ENCODE data around the gene PLEKHG4B. TPM values are rescaled to one million over a fixed set of nuclear protein-coding genes. Genes with fewer than 3 reads are reported as not detected.

The PLEKHG4B gene
- polyA plus RNA-seq, 1 donor from 2014 or later = 0.78 TPM

GRCh38 chr5:197892-198489 is 106.0 kb downstream of the PLEKHG4B start:
- H3K9me2 ChIP-seq (ENCODE audit: insufficient read depth, low read length) = no peaks in the 10 kb centered on the region
- TF ChIP-seq SMC3 (conservative IDR thresholded peaks at IDR 0.05; ENCODE audit: poor library complexity) = no peak
- TF ChIP-seq EZH2 (IDR thresholded peaks at IDR 0.05; ENCODE audit: borderline replicate concordance, insufficient read depth, low read length, poor library complexity, severe bottlenecking) = no peak
- TF ChIP-seq, protein P1, sequence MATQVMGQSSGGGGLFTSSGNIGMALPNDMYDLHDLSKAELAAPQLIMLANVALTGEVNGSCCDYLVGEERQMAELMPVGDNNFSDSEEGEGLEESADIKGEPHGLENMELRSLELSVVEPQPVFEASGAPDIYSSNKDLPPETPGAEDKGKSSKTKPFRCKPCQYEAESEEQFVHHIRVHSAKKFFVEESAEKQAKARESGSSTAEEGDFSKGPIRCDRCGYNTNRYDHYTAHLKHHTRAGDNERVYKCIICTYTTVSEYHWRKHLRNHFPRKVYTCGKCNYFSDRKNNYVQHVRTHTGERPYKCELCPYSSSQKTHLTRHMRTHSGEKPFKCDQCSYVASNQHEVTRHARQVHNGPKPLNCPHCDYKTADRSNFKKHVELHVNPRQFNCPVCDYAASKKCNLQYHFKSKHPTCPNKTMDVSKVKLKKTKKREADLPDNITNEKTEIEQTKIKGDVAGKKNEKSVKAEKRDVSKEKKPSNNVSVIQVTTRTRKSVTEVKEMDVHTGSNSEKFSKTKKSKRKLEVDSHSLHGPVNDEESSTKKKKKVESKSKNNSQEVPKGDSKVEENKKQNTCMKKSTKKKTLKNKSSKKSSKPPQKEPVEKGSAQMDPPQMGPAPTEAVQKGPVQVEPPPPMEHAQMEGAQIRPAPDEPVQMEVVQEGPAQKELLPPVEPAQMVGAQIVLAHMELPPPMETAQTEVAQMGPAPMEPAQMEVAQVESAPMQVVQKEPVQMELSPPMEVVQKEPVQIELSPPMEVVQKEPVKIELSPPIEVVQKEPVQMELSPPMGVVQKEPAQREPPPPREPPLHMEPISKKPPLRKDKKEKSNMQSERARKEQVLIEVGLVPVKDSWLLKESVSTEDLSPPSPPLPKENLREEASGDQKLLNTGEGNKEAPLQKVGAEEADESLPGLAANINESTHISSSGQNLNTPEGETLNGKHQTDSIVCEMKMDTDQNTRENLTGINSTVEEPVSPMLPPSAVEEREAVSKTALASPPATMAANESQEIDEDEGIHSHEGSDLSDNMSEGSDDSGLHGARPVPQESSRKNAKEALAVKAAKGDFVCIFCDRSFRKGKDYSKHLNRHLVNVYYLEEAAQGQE (IDR thresholded peaks at IDR 0.05; ENCODE audit: borderline replicate concordance) = no peak
- no peak for TF ChIP-seq RAD21 (conservative IDR thresholded peaks at IDR 0.05)
- TF ChIP-seq, protein P2, sequence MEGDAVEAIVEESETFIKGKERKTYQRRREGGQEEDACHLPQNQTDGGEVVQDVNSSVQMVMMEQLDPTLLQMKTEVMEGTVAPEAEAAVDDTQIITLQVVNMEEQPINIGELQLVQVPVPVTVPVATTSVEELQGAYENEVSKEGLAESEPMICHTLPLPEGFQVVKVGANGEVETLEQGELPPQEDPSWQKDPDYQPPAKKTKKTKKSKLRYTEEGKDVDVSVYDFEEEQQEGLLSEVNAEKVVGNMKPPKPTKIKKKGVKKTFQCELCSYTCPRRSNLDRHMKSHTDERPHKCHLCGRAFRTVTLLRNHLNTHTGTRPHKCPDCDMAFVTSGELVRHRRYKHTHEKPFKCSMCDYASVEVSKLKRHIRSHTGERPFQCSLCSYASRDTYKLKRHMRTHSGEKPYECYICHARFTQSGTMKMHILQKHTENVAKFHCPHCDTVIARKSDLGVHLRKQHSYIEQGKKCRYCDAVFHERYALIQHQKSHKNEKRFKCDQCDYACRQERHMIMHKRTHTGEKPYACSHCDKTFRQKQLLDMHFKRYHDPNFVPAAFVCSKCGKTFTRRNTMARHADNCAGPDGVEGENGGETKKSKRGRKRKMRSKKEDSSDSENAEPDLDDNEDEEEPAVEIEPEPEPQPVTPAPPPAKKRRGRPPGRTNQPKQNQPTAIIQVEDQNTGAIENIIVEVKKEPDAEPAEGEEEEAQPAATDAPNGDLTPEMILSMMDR (IDR thresholded peaks at IDR 0.05; ENCODE audit: poor library complexity, severe bottlenecking) = no peak
- no peak for TF ChIP-seq POLR2AphosphoS5 (IDR thresholded peaks at IDR 0.05)
- no peak for TF ChIP-seq MXI1 (conservative IDR thresholded peaks at IDR 0.05; ENCODE audit: poor library complexity, severe bottlenecking)
- TF ChIP-seq TAF1 (IDR thresholded peaks at IDR 0.05; ENCODE audit: low read depth) = no peak
- no peak for TF ChIP-seq EP300 (conservative IDR thresholded peaks at IDR 0.05; ENCODE audit: poor library complexity, severe bottlenecking)
- no peaks in the 10 kb centered on the region for H3K79me2 ChIP-seq (replicated peaks; ENCODE audit: insufficient read depth, low read length)
- H2AFZ ChIP-seq (ENCODE audit: low read depth, low read length) = no peak overlapping the region
- H3K4me2 ChIP-seq (ENCODE audit: low read length) = no peak overlapping the region
- H3F3A ChIP-seq (ENCODE audit: insufficient read depth, low read length, poor library complexity, severe bottlenecking) = no peaks in the 10 kb centered on the region
- no peaks in the 10 kb centered on the region for H3K27me3 ChIP-seq (ENCODE audit: insufficient read depth, low read depth, low read length)
- no peaks in the 10 kb centered on the region for H3K9me3 ChIP-seq (ENCODE audit: low read length)
- H3K9ac ChIP-seq (ENCODE audit: low read length) = no peak overlapping the region
- no peaks in the 10 kb centered on the region for H3K36me3 ChIP-seq (ENCODE audit: insufficient read depth, low read length)
- H4K20me1 ChIP-seq (ENCODE audit: insufficient read depth) = no peaks in the 10 kb centered on the region
- H3K4me3 ChIP-seq (ENCODE audit: low read length) = no peak overlapping the region
- H3K27ac ChIP-seq (ENCODE audit: low read length) = no peak overlapping the region

GRCh38 chr5:198516-199196 is 106.7 kb downstream of the PLEKHG4B start:
- TF ChIP-seq EP300 (conservative IDR thresholded peaks at IDR 0.05; ENCODE audit: poor library complexity, severe bottlenecking) (no peak), POLR2AphosphoS5 (IDR thresholded peaks at IDR 0.05) (no peak), MXI1 (conservative IDR thresholded peaks at IDR 0.05; ENCODE audit: poor library complexity, severe bottlenecking) (no peak), TAF1 (IDR thresholded peaks at IDR 0.05; ENCODE audit: low read depth) (no peak), SMC3 (conservative IDR thresholded peaks at IDR 0.05; ENCODE audit: poor library complexity) (no peak), EZH2 (IDR thresholded peaks at IDR 0.05; ENCODE audit: borderline replicate concordance, insufficient read depth, low read length, poor library complexity, severe bottlenecking) (no peak)
- TF ChIP-seq, protein P1 (IDR thresholded peaks at IDR 0.05; ENCODE audit: borderline replicate concordance) = no peak
- no peaks in the 10 kb centered on the region for H3K36me3 ChIP-seq (ENCODE audit: insufficient read depth, low read length)
- no peaks in the 10 kb centered on the region for H3K9me2 ChIP-seq (ENCODE audit: insufficient read depth, low read length)
- H3K79me2 ChIP-seq (replicated peaks; ENCODE audit: insufficient read depth, low read length) = no peaks in the 10 kb centered on the region
- H3K9me3 ChIP-seq (ENCODE audit: low read length) = no peaks in the 10 kb centered on the region
- no peak overlapping the region for H3K9ac ChIP-seq (ENCODE audit: low read length)
- H2AFZ ChIP-seq (ENCODE audit: low read depth, low read length) = no peak overlapping the region
- H4K20me1 ChIP-seq (ENCODE audit: insufficient read depth) = no peaks in the 10 kb centered on the region
- no peaks in the 10 kb centered on the region for H3K27me3 ChIP-seq (ENCODE audit: insufficient read depth, low read depth, low read length)
- no peak overlapping the region for H3K4me3 ChIP-seq (ENCODE audit: low read length)
- no peak overlapping the region for H3K4me2 ChIP-seq (ENCODE audit: low read length)
- no peak overlapping the region for H3K27ac ChIP-seq (ENCODE audit: low read length)
- H3F3A ChIP-seq (ENCODE audit: insufficient read depth, low read length, poor library complexity, severe bottlenecking) = no peaks in the 10 kb centered on the region
